SK-N-SH treated with all-trans-retinoic acid at 6 μM for 48 hours (cell line): ENCODE measurements around the gene NOTUM.

Experiments used
- ATAC-seq: fragments of 200-7000 bp; cut with Tn5 transposase; 3 replicates; pipeline ENCODE4 v1.9.1; 2020; ENCODE audit warnings: mild to moderate bottlenecking, moderate library complexity
- ARNTL ChIP-seq: fragments of 450-650 bp; formaldehyde crosslinking; IDR thresholded peaks from 2 replicates; pipeline ENCODE4 v1.5.0; 2020; ENCODE audit warnings: low read depth, mild to moderate bottlenecking, moderate library complexity, borderline replicate concordance
- CREB5 ChIP-seq: fragments of 250-450 bp; sonication (Bioruptor Pico); IDR thresholded peaks from 2 replicates; pipeline ENCODE4 v1.5.1; 2020; ENCODE audit warnings: low read depth, mild to moderate bottlenecking, moderate library complexity
- CSDC2 ChIP-seq: fragments of 250-450 bp; sonication (Bioruptor Pico); IDR thresholded peaks from 2 replicates; pipeline ENCODE4 v1.5.0; 2020; ENCODE audit warnings: mild to moderate bottlenecking, moderate library complexity
- CSRNP3 ChIP-seq: fragments of 250-450 bp; sonication (Bioruptor Pico); IDR thresholded peaks from 2 replicates; pipeline ENCODE4 v1.5.1; 2021; ENCODE audit warnings: mild to moderate bottlenecking, moderate library complexity
- GLIS3 ChIP-seq: fragments of 250-450 bp; sonication (Bioruptor Pico); IDR thresholded peaks from 2 replicates; pipeline ENCODE4 v1.5.0; 2020; ENCODE audit warnings: mild to moderate bottlenecking, moderate library complexity
- ISL1 ChIP-seq: fragments of 250-450 bp; sonication (Bioruptor Pico); IDR thresholded peaks from 2 replicates; pipeline ENCODE4 v2.1.2; 2022; ENCODE audit warnings: mild to moderate bottlenecking, moderate library complexity
- OSR1 ChIP-seq: fragments of 250-450 bp; sonication (Bioruptor Pico); IDR thresholded peaks from 2 replicates; pipeline ENCODE4 v1.8.0; 2022; ENCODE audit warnings: moderate library complexity, mild to moderate bottlenecking, inconsistent platforms
- PATZ1 ChIP-seq: fragments of 250-450 bp; sonication (Bioruptor Pico); IDR thresholded peaks from 2 replicates; pipeline ENCODE4 v1.8.0; 2020; ENCODE audit warnings: mild to moderate bottlenecking, moderate library complexity, borderline replicate concordance
- PPARA ChIP-seq: fragments of 250-450 bp; sonication (Bioruptor Pico); IDR thresholded peaks from 2 replicates; pipeline ENCODE4 v1.5.0; 2020; ENCODE audit warnings: mild to moderate bottlenecking, borderline replicate concordance
- RARB ChIP-seq: fragments of 250-450 bp; sonication (Bioruptor Pico); IDR thresholded peaks from 2 replicates; pipeline ENCODE4 v1.8.0; 2021; ENCODE audit warnings: mild to moderate bottlenecking, moderate library complexity
- TCF4 ChIP-seq: fragments of 250-450 bp; sonication (Bioruptor Pico); IDR thresholded peaks from 2 replicates; pipeline ENCODE4 v1.8.0; 2021; ENCODE audit warnings: mild to moderate bottlenecking, moderate library complexity, borderline replicate concordance
- TOX ChIP-seq: fragments of 250-450 bp; sonication (Bioruptor Pico); IDR thresholded peaks from 2 replicates; pipeline ENCODE4 v1.8.0; 2021; ENCODE audit warnings: mild to moderate bottlenecking, moderate library complexity, borderline replicate concordance
- TSHZ2 ChIP-seq: fragments of 250-450 bp; sonication (Bioruptor Pico); IDR thresholded peaks from 2 replicates; pipeline ENCODE4 v1.5.0; 2020; ENCODE audit warnings: mild to moderate bottlenecking, moderate library complexity
- ZFP3 ChIP-seq: fragments of 250-450 bp; sonication (Bioruptor Pico); IDR thresholded peaks from 2 replicates; pipeline ENCODE4 v1.5.0; 2020; ENCODE audit warnings: mild to moderate bottlenecking, moderate library complexity
- ZNF565 ChIP-seq: fragments of 450-650 bp; formaldehyde crosslinking; conservative IDR thresholded peaks from 2 replicates; pipeline ENCODE4 v1.5.0; 2020; ENCODE audit warnings: low read depth, mild to moderate bottlenecking, moderate library complexity
- ZNF70 ChIP-seq: fragments of 450-650 bp; formaldehyde crosslinking; IDR thresholded peaks from 2 replicates; pipeline ENCODE4 v1.5.0; 2020; ENCODE audit warnings: mild to moderate bottlenecking, moderate library complexity
- ZNF8 ChIP-seq: fragments of 450-650 bp; formaldehyde crosslinking; IDR thresholded peaks from 2 replicates; pipeline ENCODE4 v1.5.0; 2020; ENCODE audit warnings: mild to moderate bottlenecking, moderate library complexity

Gene NOTUM

GRCh38 chr17:82008941-82009405, 48.0 kb upstream of the NOTUM start:
- TF ChIP-seq TSHZ2 (CRISPR knock-in tag) (no peak), TCF4 (CRISPR knock-in tag) (no peak), ZFP3 (CRISPR knock-in tag) (no peak), ZNF8 (CRISPR knock-in tag) (no peak), CSDC2 (CRISPR knock-in tag) (no peak), ZNF565 (no peak), ARNTL (no peak), ISL1 (CRISPR knock-in tag) (no peak), CREB5 (no peak), TOX (no peak), GLIS3 (CRISPR knock-in tag) (no peak)
- TF ChIP-seq, all 23 proteins: peak for 0
- no peak for ATAC-seq

- TF ChIP-seq PATZ1 (CRISPR knock-in tag) (no peak), ZNF8 (CRISPR knock-in tag) (no peak), PPARA (no peak), GLIS3 (CRISPR knock-in tag) (no peak)
- ATAC-seq: no peak
Observed at GRCh38 chr17:82008258-82008940, 47.4 kb upstream of the NOTUM start.

GRCh38 chr17:82007495-82008257, 46.7 kb upstream of the NOTUM start:
- no peak for ATAC-seq
- TF ChIP-seq PPARA: no peak
- no peak for TF ChIP-seq ZNF565
- TF ChIP-seq OSR1: no peak
- no peak for TF ChIP-seq ZFP3 (CRISPR knock-in tag)
- TF ChIP-seq PATZ1 (CRISPR knock-in tag): no peak
- no peak for TF ChIP-seq TCF4 (CRISPR knock-in tag)
- TF ChIP-seq GLIS3 (CRISPR knock-in tag): no peak
- no peak for TF ChIP-seq RARB (CRISPR knock-in tag)
- no peak for TF ChIP-seq CSRNP3 (CRISPR knock-in tag)
- TF ChIP-seq CREB5: no peak
- TF ChIP-seq ZNF70 (CRISPR knock-in tag): no peak
